GM21390 (cell line): ENCODE data around the gene KANK3.
"Not testable (repeated sequence)": the region's sequence is repeated elsewhere in the genome, so short reads cannot be mapped to it uniquely, and the experiment has no call there.

Source experiments
- ATAC-seq: cut with Tn5 transposase; IDR thresholded peaks from one replicate; pipeline ENCODE4 v1.9.1; 2021; ENCODE audit not compliant: unreplicated experiment

Gene KANK3

GRCh38 chr19:8320564-8321066 is 22.4 kb downstream of the KANK3 start:
- no peak for ATAC-seq

- no peak for ATAC-seq
Measured at GRCh38 chr19:8319807-8320520, 23.1 kb downstream of the KANK3 start.

GRCh38 chr19:8318835-8319234 is 24.2 kb downstream of the KANK3 start:
- ATAC-seq = not testable (repeated sequence)

GRCh38 chr19:8316351-8317125 is 26.5 kb downstream of the KANK3 start:
- ATAC-seq = no peak

- ATAC-seq = not testable (repeated sequence)
Measured at GRCh38 chr19:8314981-8315640, 28.0 kb downstream of the KANK3 start.

GRCh38 chr19:8311461-8312260 is 31.4 kb downstream of the KANK3 start:
- ATAC-seq = no peak

- ATAC-seq = no peak
Measured at GRCh38 chr19:8310342-8311055, 32.6 kb downstream of the KANK3 start.

GRCh38 chr19:8308891-8309291 is 34.2 kb downstream of the KANK3 start:
- no peak for ATAC-seq

GRCh38 chr19:8307965-8308866 is 34.8 kb downstream of the KANK3 start, which contains the start of gene CD320:
Gene CD320, minus strand, starts transcription at chr19:8308358. Its CDS starts 68 bp downstream, at chr19:8308290.
- ATAC-seq = peak; percentile 75

- peak; percentile 19 for ATAC-seq
Measured at GRCh38 chr19:8307400-8307964, 35.6 kb downstream of the KANK3 start.

GRCh38 chr19:8306235-8307054 is 36.6 kb downstream of the KANK3 start:
- no peak for ATAC-seq

- no peak for ATAC-seq
Measured at GRCh38 chr19:8305798-8306197, 37.3 kb downstream of the KANK3 start.

GRCh38 chr19:8304841-8305621 is 38.0 kb downstream of the KANK3 start:
- ATAC-seq = no peak

- no peak for ATAC-seq
Measured at GRCh38 chr19:8302734-8303133, 40.3 kb downstream of the KANK3 start.

GRCh38 chr19:8302357-8302691 is 40.7 kb downstream of the KANK3 start:
- no peak for ATAC-seq

GRCh38 chr19:8291337-8291736 is 51.7 kb downstream of the KANK3 start:
- ATAC-seq = not testable (repeated sequence)

GRCh38 chr19:8276508-8276907 is 66.6 kb downstream of the KANK3 start:
- not testable (repeated sequence) for ATAC-seq
